Endothelial cell of umbilical vein (primary cell): ENCODE results near the gene REEP1. TPM values are rescaled to one million over a fixed set of nuclear protein-coding genes. Genes with fewer than 3 reads are reported as not detected.

Source experiments
- BruUV-seq: library from RNA; stranded (reverse); fragments of 400-500 nt; replicated peaks from 2 replicates; lab custom pipeline; 2021; lab: Mats Ljungman, UMichigan
- CTCF ChIA-PET: fragments of 300-600, 350-600 bp; sonication (Branson Sonifier 250); formaldehyde crosslinking; loops from one replicate; lab custom pipeline; 2021; ENCODE audit warnings: antibody characterized with exemption, inconsistent platforms; lab: Charles Lee
- POLR2A ChIA-PET: fragments of 300-600, 350-600 bp; sonication (Branson Sonifier 250); formaldehyde crosslinking; loops from one replicate; lab custom pipeline; 2021; ENCODE audit warnings: antibody characterized with exemption, inconsistent platforms; lab: Charles Lee
- DNase-seq: peaks from one replicate; pipeline ENCODE4 v3.0.0-alpha.2; 2011; ENCODE audit warnings: low read depth, low spot score
- FAIRE-seq: peaks from 2 replicates; lab custom pipeline; 2011; peaks lifted over from hg19 to GRCh38; lab: Jason Lieb, UNC
- H2AFZ ChIP-seq: 2 replicates; pipeline ENCODE4 v1.6.0; 2012; ENCODE audit warnings: low read depth, low read length, control low read depth, inconsistent platforms
- H3K27ac ChIP-seq: 2 replicates; pipeline ENCODE4 v1.5.1; 2011; ENCODE audit warnings: low read depth, mild to moderate bottlenecking, control low read depth, low read length, moderate library complexity; ENCODE audit not compliant: insufficient read depth
- H3K27me3 ChIP-seq, 2 experiments: 2 replicates each; pipeline versions ENCODE4 v1.6.0 to v1.6.1; 2011; ENCODE audit warnings: low read length in 2 of 2, mixed read lengths in 1 of 2; ENCODE audit not compliant: control insufficient read depth in 2 of 2, insufficient read depth in 2 of 2
- H3K36me3 ChIP-seq, 2 experiments: 2 replicates in 1 of 2; 3 replicates in 1 of 2; pipeline ENCODE4 v1.5.1; 2011; ENCODE audit warnings: low read length in 2 of 2, mild to moderate bottlenecking in 1 of 2, moderate library complexity in 1 of 2; ENCODE audit not compliant: control insufficient read depth in 2 of 2, insufficient read depth in 2 of 2; ENCODE audit errors: extremely low read depth in 1 of 2
- H3K4me1 ChIP-seq: 3 replicates; pipeline ENCODE4 v1.5.1; 2011; ENCODE audit warnings: mild to moderate bottlenecking, low read length; ENCODE audit not compliant: control insufficient read depth, insufficient read depth; ENCODE audit errors: extremely low read depth
- H3K4me2 ChIP-seq: 2 replicates; pipeline ENCODE4 v1.6.1; 2011; ENCODE audit warnings: low read length, control low read depth, mixed read lengths; ENCODE audit not compliant: insufficient read depth
- H3K4me3 ChIP-seq, 3 experiments: fragments of 200-600 bp in 1 of 3; sonication (generic), shearing (Covaris generic) in 1 of 3; replicated peaks in 1 of 3; 2 replicates each; pipeline ENCODE4 v1.5.1; 2011 to 2016; ENCODE audit warnings: control low read depth in 3 of 3, low read length in 3 of 3, mild to moderate bottlenecking in 2 of 3, inconsistent platforms in 1 of 3, low read depth in 1 of 3, moderate library complexity in 1 of 3; ENCODE audit not compliant: insufficient read depth in 1 of 3
- H3K79me2 ChIP-seq: 2 replicates; pipeline ENCODE4 v1.6.0; 2012; ENCODE audit warnings: low read length, inconsistent platforms; ENCODE audit not compliant: control insufficient read depth, insufficient read depth
- H3K9ac ChIP-seq: replicated peaks from 2 replicates; pipeline ENCODE3; 2011; ENCODE audit warnings: low read length, control low read depth; ENCODE audit not compliant: insufficient read depth; ENCODE audit errors: extremely low read depth
- H3K9me1 ChIP-seq: replicated peaks from 3 replicates; pipeline ENCODE4 v1.6.0; 2011; ENCODE audit warnings: mild to moderate bottlenecking, low read length; ENCODE audit not compliant: control insufficient read depth, insufficient read depth; ENCODE audit errors: extremely low read depth
- H3K9me3 ChIP-seq: replicated peaks from 2 replicates; pipeline ENCODE4 v1.5.1; 2012; ENCODE audit warnings: low read length, inconsistent platforms; ENCODE audit not compliant: control insufficient read depth, insufficient read depth
- H4K20me1 ChIP-seq: replicated peaks from 2 replicates; pipeline ENCODE3; 2011; ENCODE audit warnings: mild to moderate bottlenecking, low read length; ENCODE audit not compliant: control insufficient read depth, insufficient read depth; ENCODE audit errors: extremely low read depth
- EZH2 ChIP-seq: IDR thresholded peaks from 2 replicates; pipeline ENCODE4 v1.6.1; 2012; ENCODE audit warnings: borderline replicate concordance, low read depth, mild to moderate bottlenecking, moderate library complexity, low read length, inconsistent platforms; ENCODE audit not compliant: severe bottlenecking
- FOS ChIP-seq: IDR thresholded peaks from 2 replicates; pipeline ENCODE4 v1.6.1; 2011; ENCODE audit warnings: mild to moderate bottlenecking, low read length, moderate library complexity, borderline replicate concordance; ENCODE audit not compliant: insufficient read depth
- GATA2 ChIP-seq: IDR thresholded peaks from 2 replicates; pipeline ENCODE4 v1.7.0; 2011; ENCODE audit warnings: low read depth, mild to moderate bottlenecking, moderate library complexity, mixed read lengths, low read length; ENCODE audit not compliant: insufficient read length, insufficient read depth
- JUN ChIP-seq: IDR thresholded peaks from 2 replicates; pipeline ENCODE4 v1.6.1; 2011; ENCODE audit warnings: borderline replicate concordance, low read depth; ENCODE audit not compliant: insufficient read length, insufficient read depth
- MYC ChIP-seq: IDR thresholded peaks from one replicate; pipeline ENCODE4 v1.6.1; 2011; ENCODE audit warnings: mild to moderate bottlenecking, low read depth, low read length
- POLR2A ChIP-seq: IDR thresholded peaks from 2 replicates; pipeline ENCODE4 v1.6.1; 2012; ENCODE audit warnings: low read depth, mild to moderate bottlenecking, control low read depth, low read length
- POLR2AphosphoS5 ChIP-seq: IDR thresholded peaks from 2 replicates; pipeline ENCODE4 v1.6.1; 2012; ENCODE audit warnings: low read depth, mild to moderate bottlenecking, control low read depth, low read length, moderate library complexity; ENCODE audit not compliant: insufficient read depth
- dilution Hi-C: fragments of 300-500 bp; cut with MboI; formaldehyde crosslinking; loops from one replicate; pipeline ENCODE4 v1.15.0; 2019; ENCODE audit warnings: low sequenced_read_pairs; ENCODE audit not compliant: extremely low pct_ligation_motif_present
- intact Hi-C: fragments of 100-400 bp; cut with micrococcal nuclease; formaldehyde crosslinking; loops from one replicate; pipeline ENCODE4 v1.10.0; 2022
- polyA plus RNA-seq, 4 experiments: library from polyadenylated mRNA; depleted of rRNA in 3 of 4; stranded (reverse) in 3 of 4; unstranded in 1 of 4; fragments of >200 nt; gene quantifications; 2 replicates each; pipeline versions ENCODE4 v1.2.1 to v1.2.3, GENCODE V29; 2011 to 2012; ENCODE audit warnings: missing spikeins in 1 of 4
- total RNA-seq: library from RNA; stranded (reverse); gene quantifications from 2 replicates; pipeline ENCODE4 v1.2.3, GENCODE V29; 2021
- TF ChIP-seq, protein P1 (sequence below), 2 donors: IDR thresholded peaks; 1 replicate in 1 of 2; 2 replicates in 1 of 2; pipeline ENCODE4 v1.5.1; 2011; ENCODE audit warnings: low read length in 2 of 2, mild to moderate bottlenecking in 2 of 2, moderate library complexity in 2 of 2, control low read depth in 1 of 2, inconsistent platforms in 1 of 2, low read depth in 1 of 2; ENCODE audit not compliant: insufficient read depth in 1 of 2; ENCODE audit errors: extremely low read depth in 1 of 2
- TF ChIP-seq, protein P2 (sequence below): IDR thresholded peaks from 2 replicates; pipeline ENCODE4 v1.6.1; 2011; ENCODE audit not compliant: insufficient read depth, insufficient read length

The REEP1 gene
- total and polyA plus RNA-seq, 2 donors (not counting 3 experiments of a cell fraction or from before 2014, with no cell fraction given), result 0.11 to 0.53 TPM

DNA sequence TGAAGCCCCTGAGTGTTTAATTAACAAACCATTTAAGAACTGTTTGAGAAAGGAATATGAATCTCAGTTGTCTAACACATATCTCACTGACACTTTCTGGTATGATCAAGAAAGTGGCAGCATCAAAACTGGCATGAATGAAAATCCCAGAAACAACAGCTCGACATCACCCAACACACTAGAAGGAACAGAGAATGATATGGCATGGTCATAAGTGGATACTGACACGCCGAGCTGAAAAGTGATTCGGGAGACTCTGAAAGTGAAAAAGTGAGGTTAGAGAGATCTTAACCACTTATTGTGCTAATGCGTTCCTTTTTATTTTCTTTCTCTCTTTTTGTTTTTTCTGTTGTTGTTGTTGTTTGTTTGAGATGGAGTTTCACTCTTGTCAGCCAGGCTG, 100.3 kb downstream of the REEP1 start:
- TF ChIP-seq EZH2, result no peak
- TF ChIP-seq, protein P1, sequence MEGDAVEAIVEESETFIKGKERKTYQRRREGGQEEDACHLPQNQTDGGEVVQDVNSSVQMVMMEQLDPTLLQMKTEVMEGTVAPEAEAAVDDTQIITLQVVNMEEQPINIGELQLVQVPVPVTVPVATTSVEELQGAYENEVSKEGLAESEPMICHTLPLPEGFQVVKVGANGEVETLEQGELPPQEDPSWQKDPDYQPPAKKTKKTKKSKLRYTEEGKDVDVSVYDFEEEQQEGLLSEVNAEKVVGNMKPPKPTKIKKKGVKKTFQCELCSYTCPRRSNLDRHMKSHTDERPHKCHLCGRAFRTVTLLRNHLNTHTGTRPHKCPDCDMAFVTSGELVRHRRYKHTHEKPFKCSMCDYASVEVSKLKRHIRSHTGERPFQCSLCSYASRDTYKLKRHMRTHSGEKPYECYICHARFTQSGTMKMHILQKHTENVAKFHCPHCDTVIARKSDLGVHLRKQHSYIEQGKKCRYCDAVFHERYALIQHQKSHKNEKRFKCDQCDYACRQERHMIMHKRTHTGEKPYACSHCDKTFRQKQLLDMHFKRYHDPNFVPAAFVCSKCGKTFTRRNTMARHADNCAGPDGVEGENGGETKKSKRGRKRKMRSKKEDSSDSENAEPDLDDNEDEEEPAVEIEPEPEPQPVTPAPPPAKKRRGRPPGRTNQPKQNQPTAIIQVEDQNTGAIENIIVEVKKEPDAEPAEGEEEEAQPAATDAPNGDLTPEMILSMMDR (IDR thresholded peaks at IDR 0.05; ENCODE audit: extremely low read depth in 1 of 2, insufficient read depth in 1 of 2, low read depth in 1 of 2, low read length in 2 of 2), result no peak
- no peak for TF ChIP-seq MYC
- no peak for TF ChIP-seq GATA2
- TF ChIP-seq POLR2AphosphoS5, result no peak
- no peak for TF ChIP-seq FOS
- TF ChIP-seq POLR2A, result no peak
- TF ChIP-seq, protein P2, sequence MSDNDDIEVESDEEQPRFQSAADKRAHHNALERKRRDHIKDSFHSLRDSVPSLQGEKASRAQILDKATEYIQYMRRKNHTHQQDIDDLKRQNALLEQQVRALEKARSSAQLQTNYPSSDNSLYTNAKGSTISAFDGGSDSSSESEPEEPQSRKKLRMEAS, result no peak
- no peak for TF ChIP-seq JUN
- no peaks in the 10 kb centered on the region for H3K79me2 ChIP-seq
- no peak overlapping the region for H3K4me2 ChIP-seq
- H3K4me1 ChIP-seq, result no peaks in the 10 kb centered on the region
- FAIRE-seq, result no peak
- intact Hi-C loops (no loop called here), dilution Hi-C loops (no loop called here)
- H2AFZ ChIP-seq, result no peak overlapping the region
- CTCF ChIA-PET, result interaction anchor here (1.5 to 2.6 kb wide), 2 partner anchors 12 to 135 kb away, joined by 3 to 6 read pairs; no protein-coding TSS in a partner anchor
- no peak overlapping the region for H3K4me3 ChIP-seq
- H3K36me3 ChIP-seq, result no peaks in the 10 kb centered on the region
- no peaks in the 10 kb centered on the region for H4K20me1 ChIP-seq
- H3K27me3 ChIP-seq, result peaks cover 0 to 6% of the 10 kb centered on the region in 2 experiments
- H3K27ac ChIP-seq, result no peak overlapping the region
- no peak for DNase-seq
- POLR2A ChIA-PET, result no interaction called here
- no peaks in the 10 kb centered on the region for H3K9me1 ChIP-seq
- no peaks in the 10 kb centered on the region for H3K9me3 ChIP-seq
- no peak overlapping the region for H3K9ac ChIP-seq
- no TSS peak for BruUV-seq
